ENCODE results near the gene A2ML1. TPM values are rescaled to one million over a fixed set of nuclear protein-coding genes. Genes with fewer than 3 reads are reported as not detected.
"Not testable (repeated sequence)": the region's sequence is repeated elsewhere in the genome, so short reads cannot be mapped to it uniquely, and the experiment has no call there.

The A2ML1 gene
- total and polyA plus RNA-seq, 5 donors = 0.25 to 1.1 (median 0.74) TPM

DNA sequence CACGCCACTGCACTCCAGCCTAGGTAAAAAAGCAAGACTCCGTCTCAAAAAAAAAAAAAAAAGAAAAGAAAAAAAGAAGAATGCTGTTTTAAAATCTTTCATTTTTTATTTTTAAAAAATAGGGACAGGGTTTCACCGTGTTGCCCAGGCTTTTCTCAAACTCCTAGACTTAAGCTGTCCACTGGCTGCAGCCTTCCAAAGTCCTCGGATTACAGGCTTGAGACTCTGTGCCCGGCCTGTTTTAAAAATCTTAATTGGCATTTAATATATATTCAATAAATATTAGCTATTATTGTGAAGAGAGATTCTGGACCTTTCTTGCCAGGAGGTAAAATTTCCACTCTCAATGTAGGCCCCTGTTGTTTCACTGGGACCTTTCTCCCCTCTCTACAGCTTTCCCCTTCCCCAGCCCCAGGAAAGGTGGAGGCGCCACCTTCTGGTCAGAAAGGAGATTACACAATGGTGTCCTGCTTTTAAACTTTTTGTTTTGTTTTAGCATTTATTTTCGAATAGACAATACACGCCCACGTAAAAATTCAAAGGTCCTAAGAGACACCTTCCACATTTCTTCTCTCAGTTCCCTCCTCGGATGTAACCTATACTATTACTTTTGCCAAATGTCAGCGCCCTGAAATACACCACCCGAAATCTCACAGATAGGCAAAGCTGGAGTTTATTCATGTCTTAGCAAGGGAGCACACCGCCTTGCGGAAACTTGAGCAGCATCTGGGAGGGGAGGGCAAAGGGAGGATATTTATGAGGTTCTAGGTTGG is 68.1 kb downstream of the A2ML1 start:
- peak; percentile 71 to 82 for ATAC-seq
- no peaks in the 10 kb centered on the region for H3K27me3 ChIP-seq (ENCODE audit: control insufficient read depth, insufficient read depth)
- H3K4me3 ChIP-seq (ENCODE audit: low read length) = peak overlapping the region; percentile 85
- H3K4me1 ChIP-seq (ENCODE audit: control insufficient read depth, insufficient read depth, low read length) = no peaks in the 10 kb centered on the region
- DNase-seq = peak in 2 of 3 donors; percentile 34 to 62
- no peak overlapping the region for H3K27ac ChIP-seq (ENCODE audit: low read length)
- intact Hi-C loops (cut with DNase I) = loop anchor here in 3 of 4 donors (2.0 to 5.0 kb wide), 2 partner anchors 208 to 210 kb away; no protein-coding TSS in a partner anchor
- 31% methylated on average over 14 of the region's 14 CpGs for WGBS
- H3K9me3 ChIP-seq (ENCODE audit: control insufficient read depth, low read length) = no peaks in the 10 kb centered on the region

DNA sequence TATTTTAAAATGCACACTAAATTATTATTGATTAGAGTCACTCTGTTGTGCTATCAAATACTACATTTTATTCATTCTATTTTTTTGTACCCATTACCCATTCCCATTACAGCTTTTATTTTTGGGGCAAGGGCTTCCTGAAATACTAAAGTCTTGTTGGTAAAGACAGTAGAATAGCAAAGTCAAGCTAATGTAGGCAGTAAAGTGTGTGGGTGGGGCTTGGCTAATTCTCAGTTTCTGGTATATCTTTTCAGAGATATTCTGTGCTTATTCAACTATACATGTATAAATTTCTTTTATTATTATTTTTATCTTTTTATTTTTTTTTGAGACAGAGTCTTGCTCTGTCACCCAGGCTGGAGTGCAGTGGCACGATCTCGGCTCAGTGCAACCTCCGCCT is 69.6 kb downstream of the A2ML1 start:
- WGBS = 95% methylated on average over 3 of the region's 3 CpGs
- Histone ChIP-seq H3K9me3 (ENCODE audit: control insufficient read depth, low read length) (no peaks in the 10 kb centered on the region), H3K4me3 (ENCODE audit: low read length) (no peak overlapping the region), H3K27ac (ENCODE audit: low read length) (no peak overlapping the region), H3K4me1 (ENCODE audit: control insufficient read depth, insufficient read depth, low read length) (no peaks in the 10 kb centered on the region), H3K27me3 (ENCODE audit: control insufficient read depth, insufficient read depth) (no peaks in the 10 kb centered on the region)
- ATAC-seq (no peak), DNase-seq (no peak)
- intact Hi-C loops (cut with DNase I) = loop anchor here in 3 of 4 donors (2.0 to 5.0 kb wide), 2 partner anchors 210 to 211 kb away; no protein-coding TSS in a partner anchor

DNA sequence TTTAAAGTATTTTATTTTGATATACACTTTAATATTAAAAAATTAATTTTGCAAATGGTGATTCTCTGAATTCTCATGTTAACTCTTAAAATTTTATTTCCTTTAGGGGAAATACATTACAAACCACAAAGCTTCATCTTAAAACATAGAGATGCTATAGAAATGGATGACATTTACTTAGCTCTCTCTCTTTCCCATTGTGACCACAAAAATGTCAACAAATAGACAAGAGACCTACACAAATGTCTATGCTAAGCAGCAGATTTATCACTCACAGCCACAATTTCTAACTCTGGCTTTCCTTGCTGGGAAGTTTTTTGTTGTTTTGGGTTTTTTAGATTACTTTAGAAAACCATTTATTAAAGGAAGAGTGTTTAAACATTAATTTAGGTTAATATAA is 72.0 kb downstream of the A2ML1 start:
- no peak overlapping the region for H3K4me3 ChIP-seq (ENCODE audit: low read length)
- no peak for DNase-seq
- no peak for ATAC-seq
- no peak overlapping the region for H3K27ac ChIP-seq (ENCODE audit: low read length)
- H3K9me3 ChIP-seq (ENCODE audit: control insufficient read depth, low read length) = no peaks in the 10 kb centered on the region
- no peaks in the 10 kb centered on the region for H3K27me3 ChIP-seq (ENCODE audit: control insufficient read depth, insufficient read depth)
- H3K4me1 ChIP-seq (ENCODE audit: control insufficient read depth, insufficient read depth, low read length) = no peaks in the 10 kb centered on the region
- intact Hi-C loops (cut with DNase I) = loop anchor here in 2 of 4 donors (5.0 kb wide), 1 partner anchor 212 kb away; no protein-coding TSS in a partner anchor

DNA sequence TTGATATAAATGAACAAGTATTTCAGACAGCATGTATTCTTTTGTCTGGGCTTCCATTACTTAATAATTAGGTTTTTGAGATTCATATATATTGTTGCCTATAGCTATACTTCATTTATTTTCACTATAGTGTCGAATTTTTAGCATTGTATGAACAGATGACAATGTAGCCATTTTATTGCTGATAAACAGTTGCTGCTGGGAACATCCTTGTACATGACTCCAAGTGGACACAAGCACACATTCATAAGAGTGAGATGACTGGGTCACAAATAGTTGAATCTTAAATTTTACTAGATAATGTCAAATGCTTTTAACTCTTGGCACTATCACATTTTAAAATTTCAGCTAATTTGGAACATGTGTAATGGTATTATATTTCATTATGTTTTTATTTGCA is 72.6 kb downstream of the A2ML1 start:
- H3K4me3 ChIP-seq (ENCODE audit: low read length) = no peak overlapping the region
- intact Hi-C loops (cut with DNase I) = loop anchor here in 2 of 4 donors (5.0 kb wide), 1 partner anchor 213 kb away; no protein-coding TSS in a partner anchor
- ATAC-seq (no peak), DNase-seq (no peak)
- WGBS = 73% methylated on average over 1 of the region's 1 CpG
- no peak overlapping the region for H3K27ac ChIP-seq (ENCODE audit: low read length)
- no peaks in the 10 kb centered on the region for H3K4me1 ChIP-seq (ENCODE audit: control insufficient read depth, insufficient read depth, low read length)
- H3K27me3 ChIP-seq (ENCODE audit: control insufficient read depth, insufficient read depth) = no peaks in the 10 kb centered on the region
- H3K9me3 ChIP-seq (ENCODE audit: control insufficient read depth, low read length) = no peaks in the 10 kb centered on the region

DNA sequence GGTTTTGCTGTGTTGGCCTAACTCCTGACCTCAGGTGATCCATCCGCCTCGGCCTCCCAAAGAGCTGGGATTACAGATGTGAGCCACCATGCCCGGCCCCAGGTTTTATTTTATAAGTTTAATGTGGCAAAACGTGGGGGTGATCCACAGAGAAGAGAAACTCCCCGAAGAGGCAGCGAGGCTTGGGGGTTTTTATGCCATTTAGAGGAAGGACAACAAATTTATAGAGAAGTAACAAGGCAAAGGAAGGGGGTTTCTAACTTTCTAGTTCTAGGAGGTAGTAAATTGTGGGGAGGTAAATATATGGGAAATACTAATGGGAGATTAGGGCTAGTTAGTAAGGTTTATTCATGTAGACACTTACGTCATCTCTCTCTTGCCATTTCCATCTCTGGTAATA is 74.7 kb downstream of the A2ML1 start:
- Histone ChIP-seq H3K27me3 (ENCODE audit: control insufficient read depth, insufficient read depth) (no peaks in the 10 kb centered on the region), H3K4me1 (ENCODE audit: control insufficient read depth, insufficient read depth, low read length) (no peaks in the 10 kb centered on the region), H3K4me3 (ENCODE audit: low read length) (no peak overlapping the region), H3K27ac (ENCODE audit: low read length) (no peak overlapping the region), H3K9me3 (ENCODE audit: control insufficient read depth, low read length) (no peaks in the 10 kb centered on the region)
- intact Hi-C loops (cut with DNase I) = no loop called here
- ATAC-seq = no peak
- no peak for DNase-seq
- WGBS = 92% methylated on average over 7 of the region's 7 CpGs

DNA sequence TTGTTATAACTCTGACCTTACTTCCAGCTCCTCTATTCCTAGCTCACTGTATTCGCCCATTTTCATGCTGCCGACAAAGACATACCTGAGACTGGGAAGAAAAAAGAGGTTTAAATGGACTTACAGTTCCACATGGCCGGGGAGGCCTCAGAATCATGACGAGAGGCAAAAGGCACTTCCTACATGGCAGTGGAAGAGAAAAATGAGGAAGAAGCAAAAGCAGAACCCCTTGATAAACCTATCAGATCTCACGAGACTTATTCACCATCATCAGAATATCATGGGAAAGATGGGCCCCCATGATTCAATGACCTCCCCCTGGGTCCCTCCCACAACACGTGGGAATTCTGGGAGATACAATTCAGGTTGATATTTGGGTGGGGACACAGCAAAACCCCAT is 77.4 kb downstream of the A2ML1 start:
- peaks cover 1% of the 10 kb centered on the region for H3K4me1 ChIP-seq (ENCODE audit: control insufficient read depth, insufficient read depth, low read length)
- H3K9me3 ChIP-seq (ENCODE audit: control insufficient read depth, low read length) = no peaks in the 10 kb centered on the region
- WGBS = 83% methylated on average over 6 of the region's 6 CpGs
- DNase-seq = no peak
- H3K27ac ChIP-seq (ENCODE audit: low read length) = no peak overlapping the region
- no peak overlapping the region for H3K4me3 ChIP-seq (ENCODE audit: low read length)
- ATAC-seq = no peak
- intact Hi-C loops (cut with DNase I) = no loop called here
- H3K27me3 ChIP-seq (ENCODE audit: control insufficient read depth, insufficient read depth) = no peaks in the 10 kb centered on the region

DNA sequence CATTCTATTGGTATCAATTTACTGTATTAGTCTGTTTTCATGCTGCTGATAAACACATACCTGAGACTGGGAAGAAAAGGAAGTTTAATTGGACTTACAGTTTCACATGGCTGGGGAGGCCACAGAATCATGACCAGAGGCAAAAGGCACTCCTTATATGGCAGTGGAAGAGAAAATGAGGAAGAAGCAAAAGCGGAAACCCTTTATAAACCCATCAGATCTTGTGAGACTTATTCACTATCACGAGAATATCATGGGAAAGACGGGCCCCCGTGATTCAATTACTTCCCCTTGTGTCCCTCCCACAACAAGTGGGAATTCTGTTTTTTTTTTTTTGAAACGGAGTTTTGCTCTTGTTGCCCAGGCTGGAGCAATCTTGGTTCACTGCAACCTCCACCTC is 80.3 kb downstream of the A2ML1 start:
- intact Hi-C loops (cut with DNase I); H3K27ac ChIP-seq (ENCODE audit: low read length); ATAC-seq; H3K27me3 ChIP-seq (ENCODE audit: control insufficient read depth, insufficient read depth); DNase-seq; H3K4me3 ChIP-seq (ENCODE audit: low read length); H3K9me3 ChIP-seq (ENCODE audit: control insufficient read depth, low read length); H3K4me1 ChIP-seq (ENCODE audit: control insufficient read depth, insufficient read depth, low read length): not testable (repeated sequence)
- WGBS = 73% methylated on average over 5 of the region's 5 CpGs

DNA sequence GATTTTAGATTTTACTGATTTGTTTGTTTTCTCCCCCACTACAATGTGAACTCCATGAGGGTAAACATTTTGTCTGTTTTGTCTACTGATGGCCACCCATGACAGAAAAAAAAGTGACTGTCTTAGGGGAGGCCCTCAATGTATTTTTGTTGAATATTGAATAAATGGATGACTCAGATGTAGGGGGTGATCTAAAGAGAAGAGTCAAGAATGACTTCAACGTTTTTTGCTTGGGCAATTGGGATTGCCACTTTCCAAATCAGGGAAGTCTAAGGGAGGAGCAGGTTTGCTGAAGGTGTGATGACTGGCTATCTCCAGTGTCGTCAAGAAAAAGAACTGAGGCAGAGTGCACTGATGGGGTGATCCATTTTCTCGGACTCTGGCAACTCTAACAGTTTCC is 81.2 kb downstream of the A2ML1 start:
- H3K4me1 ChIP-seq (ENCODE audit: control insufficient read depth, insufficient read depth, low read length) = peaks cover 1% of the 10 kb centered on the region
- 68% methylated on average over 3 of the region's 3 CpGs for WGBS
- no peak for ATAC-seq

DNA sequence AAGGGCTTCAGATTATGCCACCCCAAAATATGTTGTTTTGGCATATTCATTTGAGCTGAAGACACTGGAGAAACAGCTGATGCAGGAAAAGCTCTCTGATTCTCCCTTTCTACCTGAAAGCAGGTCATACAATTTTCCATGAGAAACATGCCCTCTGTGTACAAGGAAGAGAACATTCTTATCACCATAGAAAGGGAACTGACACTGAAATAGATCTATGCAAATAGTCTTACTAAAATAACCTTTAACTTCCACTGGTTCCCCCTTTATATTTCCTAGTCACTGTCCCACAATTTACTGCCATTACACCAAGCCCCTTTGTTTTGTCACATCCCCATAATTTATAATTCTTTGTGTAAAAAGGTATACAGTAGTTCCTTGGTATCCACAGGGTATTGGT is 82.2 kb downstream of the A2ML1 start:
- no peaks in the 10 kb centered on the region for H3K9me3 ChIP-seq (ENCODE audit: control insufficient read depth, low read length)
- no peaks in the 10 kb centered on the region for H3K27me3 ChIP-seq (ENCODE audit: control insufficient read depth, insufficient read depth)
- DNase-seq (no peak), ATAC-seq (no peak)
- H3K4me3 ChIP-seq (ENCODE audit: low read length) = no peak overlapping the region
- H3K4me1 ChIP-seq (ENCODE audit: control insufficient read depth, insufficient read depth, low read length) = peaks cover 1% of the 10 kb centered on the region
- peak overlapping the region; percentile 27 for H3K27ac ChIP-seq (ENCODE audit: low read length)
- intact Hi-C loops (cut with DNase I) = no loop called here

More for the DNA sequence above, 81.2 kb downstream of the A2ML1 start:
- H3K4me3 ChIP-seq (ENCODE audit: low read length) = no peak overlapping the region
- H3K27ac ChIP-seq (ENCODE audit: low read length) = no peak overlapping the region
- DNase-seq = no peak
- intact Hi-C loops (cut with DNase I) = no loop called here
- H3K27me3 ChIP-seq (ENCODE audit: control insufficient read depth, insufficient read depth) = no peaks in the 10 kb centered on the region
- H3K9me3 ChIP-seq (ENCODE audit: control insufficient read depth, low read length) = no peaks in the 10 kb centered on the region

DNA sequence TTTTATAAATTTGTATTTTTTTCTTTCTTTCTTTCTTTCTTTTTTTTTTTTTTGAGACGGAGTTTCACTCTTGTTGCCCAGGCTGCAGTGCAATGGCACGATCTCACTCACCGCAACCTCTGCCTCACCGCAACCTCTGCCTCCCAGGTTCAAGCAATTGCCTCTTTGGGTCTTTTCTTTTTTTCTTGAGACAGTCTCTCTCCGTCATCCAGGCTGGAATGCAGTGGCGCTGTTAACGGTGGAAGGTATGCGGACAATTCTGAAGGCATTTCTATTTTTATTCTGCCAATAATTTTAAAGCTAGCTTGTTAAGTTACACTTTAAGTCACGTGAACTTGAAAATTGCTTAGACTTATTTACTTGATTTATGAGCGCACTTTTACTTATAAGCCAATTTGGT is 83.1 kb downstream of the A2ML1 start:
- Histone ChIP-seq H3K4me1 (ENCODE audit: control insufficient read depth, insufficient read depth, low read length) (peaks cover 1% of the 10 kb centered on the region), H3K27me3 (ENCODE audit: control insufficient read depth, insufficient read depth) (no peaks in the 10 kb centered on the region), H3K27ac (ENCODE audit: low read length) (no peak overlapping the region), H3K9me3 (ENCODE audit: control insufficient read depth, low read length) (no peaks in the 10 kb centered on the region), H3K4me3 (ENCODE audit: low read length) (no peak overlapping the region)
- DNase-seq = no peak
- ATAC-seq = no peak
- 50% methylated on average over 10 of the region's 10 CpGs for WGBS
- intact Hi-C loops (cut with DNase I) = no loop called here

DNA sequence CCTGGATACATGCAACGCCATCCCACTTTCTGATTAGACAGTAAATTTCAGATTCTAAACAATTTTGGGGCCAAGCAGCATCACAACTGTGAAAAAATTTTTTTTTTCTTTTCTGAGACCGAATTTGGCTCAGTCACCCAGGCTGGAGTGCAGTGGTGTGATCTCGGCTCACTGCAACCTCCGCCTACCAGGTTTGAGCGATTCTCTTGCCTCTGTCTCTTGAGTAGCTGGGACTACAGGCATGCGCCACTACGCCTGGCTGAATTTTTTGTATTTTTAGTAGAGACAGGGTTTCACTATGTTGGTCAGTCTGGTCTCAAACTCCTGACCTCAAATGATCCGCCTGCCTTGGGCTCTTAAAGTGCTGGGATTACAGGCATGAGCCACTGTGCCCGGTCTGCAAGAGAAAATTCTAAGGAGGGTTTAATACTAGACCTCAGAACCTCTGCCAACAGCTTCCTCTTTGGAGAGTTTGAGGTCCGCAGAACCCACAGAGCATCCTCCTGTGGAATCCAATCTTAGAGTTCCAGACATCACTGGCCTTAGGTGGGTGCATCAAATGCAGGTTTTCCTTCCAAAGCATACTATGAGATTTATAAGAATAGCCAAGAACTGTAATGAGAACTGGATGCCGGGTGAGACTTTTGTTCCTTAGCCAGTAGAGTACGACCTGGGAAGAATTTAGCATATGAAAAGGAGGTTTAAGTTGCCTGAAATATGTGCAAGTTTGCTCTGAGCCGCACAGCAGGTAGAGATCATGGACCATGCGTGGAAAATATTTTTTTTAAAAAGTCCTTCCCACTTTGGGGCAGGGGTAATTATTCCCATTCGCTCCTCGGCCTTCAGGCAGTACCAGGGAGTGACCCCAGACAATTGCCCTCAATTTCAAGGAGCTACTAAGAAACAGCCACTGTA is 84.1 kb downstream of the A2ML1 start:
- intact Hi-C loops (cut with DNase I) = no loop called here
- Histone ChIP-seq H3K27ac (ENCODE audit: low read length) (peak overlapping the region; percentile 58), H3K9me3 (ENCODE audit: control insufficient read depth, low read length) (no peaks in the 10 kb centered on the region), H3K4me1 (ENCODE audit: control insufficient read depth, insufficient read depth, low read length) (peaks cover 1% of the 10 kb centered on the region), H3K27me3 (ENCODE audit: control insufficient read depth, insufficient read depth) (no peaks in the 10 kb centered on the region), H3K4me3 (ENCODE audit: low read length) (no peak overlapping the region)
- 87% methylated on average over 16 of the region's 16 CpGs for WGBS
- ATAC-seq (no peak), DNase-seq (no peak)
